ENCODE results near the gene GALNT13.

The GALNT13 gene

DNA sequence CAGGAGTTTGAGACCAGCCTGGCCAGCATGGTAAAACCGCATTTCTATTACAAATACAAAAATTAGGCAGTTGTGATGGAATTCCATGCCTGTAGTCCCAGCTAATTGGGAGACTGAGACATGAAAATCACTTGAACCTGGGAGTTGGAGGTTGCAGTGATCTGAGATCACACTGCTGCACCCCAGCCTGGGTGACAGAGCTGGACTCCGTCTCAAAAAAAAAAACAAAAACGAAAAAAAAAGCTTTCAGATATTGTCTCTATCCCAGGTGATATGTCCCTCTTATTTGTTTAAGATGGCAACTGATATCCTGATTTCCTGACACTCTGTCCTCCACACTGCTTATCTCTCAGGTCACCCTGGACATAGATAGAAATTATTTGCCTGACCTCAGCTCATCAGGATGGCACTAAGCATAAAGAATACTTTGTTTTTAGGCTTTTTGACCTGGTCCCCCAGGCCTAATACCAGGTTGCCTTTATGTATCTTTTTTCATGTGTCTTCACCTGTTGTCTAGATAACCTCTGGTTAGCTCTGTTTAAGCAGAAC lies 531.6 kb downstream of the GALNT13 start:
- DNase-seq (ENCODE audit: insufficient read length, low spot score) (no peak), FAIRE-seq (no peak)
- TF ChIP-seq, protein P1, sequence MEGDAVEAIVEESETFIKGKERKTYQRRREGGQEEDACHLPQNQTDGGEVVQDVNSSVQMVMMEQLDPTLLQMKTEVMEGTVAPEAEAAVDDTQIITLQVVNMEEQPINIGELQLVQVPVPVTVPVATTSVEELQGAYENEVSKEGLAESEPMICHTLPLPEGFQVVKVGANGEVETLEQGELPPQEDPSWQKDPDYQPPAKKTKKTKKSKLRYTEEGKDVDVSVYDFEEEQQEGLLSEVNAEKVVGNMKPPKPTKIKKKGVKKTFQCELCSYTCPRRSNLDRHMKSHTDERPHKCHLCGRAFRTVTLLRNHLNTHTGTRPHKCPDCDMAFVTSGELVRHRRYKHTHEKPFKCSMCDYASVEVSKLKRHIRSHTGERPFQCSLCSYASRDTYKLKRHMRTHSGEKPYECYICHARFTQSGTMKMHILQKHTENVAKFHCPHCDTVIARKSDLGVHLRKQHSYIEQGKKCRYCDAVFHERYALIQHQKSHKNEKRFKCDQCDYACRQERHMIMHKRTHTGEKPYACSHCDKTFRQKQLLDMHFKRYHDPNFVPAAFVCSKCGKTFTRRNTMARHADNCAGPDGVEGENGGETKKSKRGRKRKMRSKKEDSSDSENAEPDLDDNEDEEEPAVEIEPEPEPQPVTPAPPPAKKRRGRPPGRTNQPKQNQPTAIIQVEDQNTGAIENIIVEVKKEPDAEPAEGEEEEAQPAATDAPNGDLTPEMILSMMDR (IDR thresholded peaks at IDR 0.05; ENCODE audit: insufficient read depth, missing control alignments) = no peak

DNA sequence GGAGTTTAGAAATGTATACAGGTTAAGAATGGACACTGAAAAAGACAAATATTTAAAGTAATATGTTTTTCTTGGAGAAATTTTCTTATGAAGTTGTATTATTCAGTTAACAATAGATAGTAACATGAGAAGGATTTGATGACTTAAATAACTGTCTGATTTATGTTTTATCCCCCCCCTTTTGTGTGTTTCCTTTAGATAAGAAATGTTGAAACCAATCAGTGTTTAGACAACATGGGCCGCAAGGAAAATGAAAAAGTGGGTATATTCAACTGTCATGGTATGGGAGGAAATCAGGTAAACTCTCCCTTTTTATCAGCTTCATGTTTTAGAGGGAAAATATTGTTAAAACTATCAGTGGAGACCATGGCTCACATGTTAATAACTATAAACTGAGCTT lies 537.1 kb downstream of the GALNT13 start:
- no peak for DNase-seq (ENCODE audit: insufficient read length, low spot score)
- TF ChIP-seq, protein P1 (IDR thresholded peaks at IDR 0.05; ENCODE audit: insufficient read depth, missing control alignments) = no peak
- no peak for FAIRE-seq

DNA sequence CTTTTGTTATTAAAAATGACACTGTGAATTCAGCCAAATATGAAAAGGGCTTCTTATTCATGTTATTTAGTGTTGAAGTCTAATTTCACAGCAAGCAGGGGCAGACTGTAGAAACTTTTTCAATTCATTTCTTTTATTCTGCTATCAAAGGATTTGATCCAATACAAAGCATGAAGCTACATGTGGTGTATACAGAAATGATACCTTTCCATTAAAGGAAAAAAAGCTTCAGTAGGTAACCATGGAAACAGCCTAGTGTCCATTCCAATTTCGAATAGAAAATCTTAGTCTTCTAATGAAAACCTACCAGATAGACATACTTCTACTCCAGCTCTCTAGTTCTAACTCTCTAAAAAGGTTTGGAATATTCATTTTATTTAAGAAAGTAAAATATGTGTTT lies 550.5 kb downstream of the GALNT13 start:
- FAIRE-seq (no peak), DNase-seq (ENCODE audit: insufficient read length, low spot score) (no peak)
- TF ChIP-seq, protein P1 (IDR thresholded peaks at IDR 0.05; ENCODE audit: insufficient read depth, missing control alignments) = no peak

DNA sequence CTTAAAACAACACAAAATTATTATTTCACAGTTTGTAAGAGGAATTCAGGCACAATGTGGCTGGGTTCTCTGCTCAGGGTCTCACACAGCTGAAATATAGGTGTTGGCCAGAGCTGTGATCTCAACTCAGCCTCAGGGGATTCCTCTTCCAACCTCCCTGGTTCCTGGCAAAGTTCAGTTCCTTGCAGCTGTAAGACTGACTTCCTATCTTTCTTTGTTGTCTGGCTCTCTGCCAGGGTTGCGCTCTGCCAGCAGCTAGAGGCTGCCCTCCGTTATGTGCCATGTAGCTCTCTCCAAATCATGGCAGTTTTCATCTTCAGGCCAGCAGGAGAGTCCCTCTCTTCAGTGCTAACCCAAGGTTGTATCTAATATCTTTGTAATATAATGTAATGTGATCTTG lies 554.3 kb downstream of the GALNT13 start:
- DNase-seq (ENCODE audit: insufficient read length, low spot score) = no peak
- FAIRE-seq = no peak
- TF ChIP-seq, protein P1 (IDR thresholded peaks at IDR 0.05; ENCODE audit: insufficient read depth, missing control alignments) = no peak

DNA sequence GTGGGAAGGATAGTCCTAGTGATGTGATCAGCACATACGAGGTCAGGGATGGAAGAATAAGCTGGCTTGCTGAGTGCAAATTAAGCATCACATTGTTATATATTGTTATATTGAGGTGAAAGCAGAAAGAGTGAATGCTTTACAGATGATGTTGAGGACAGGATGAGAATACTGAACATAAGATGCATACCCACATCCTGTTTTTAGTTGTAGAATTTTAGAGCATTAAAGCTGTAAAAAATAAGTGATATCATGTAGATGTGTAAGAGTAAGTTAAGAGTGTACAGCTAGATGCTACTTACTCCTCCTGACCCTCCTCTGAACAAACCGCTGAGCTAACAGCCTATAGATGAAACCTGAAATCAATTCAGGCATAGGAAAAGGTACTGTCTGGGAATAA lies 555.7 kb downstream of the GALNT13 start:
- FAIRE-seq (no peak), DNase-seq (ENCODE audit: insufficient read length, low spot score) (no peak)
- TF ChIP-seq, protein P1 (IDR thresholded peaks at IDR 0.05; ENCODE audit: insufficient read depth, missing control alignments) = no peak

DNA sequence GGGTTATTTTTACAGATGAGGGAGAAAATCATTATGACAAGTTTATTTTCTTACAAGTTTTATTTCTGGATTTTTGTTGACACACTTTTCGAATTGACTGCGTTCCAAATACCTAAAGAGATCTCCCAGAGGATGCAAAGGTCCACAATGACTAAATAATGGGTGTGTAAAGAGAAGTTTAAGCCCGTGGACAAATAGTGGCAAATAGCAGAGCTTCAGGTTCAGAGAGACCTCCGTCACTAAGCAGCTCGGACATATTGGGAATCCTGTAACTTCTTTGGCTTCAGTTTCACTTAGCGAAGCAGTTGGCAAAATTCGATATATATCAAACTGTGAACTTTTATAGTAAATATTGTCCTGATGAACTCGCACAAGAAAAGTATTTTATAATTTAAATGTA lies 556.3 kb downstream of the GALNT13 start:
- FAIRE-seq = no peak
- TF ChIP-seq, protein P1 (IDR thresholded peaks at IDR 0.05; ENCODE audit: insufficient read depth, missing control alignments) = no peak

DNA sequence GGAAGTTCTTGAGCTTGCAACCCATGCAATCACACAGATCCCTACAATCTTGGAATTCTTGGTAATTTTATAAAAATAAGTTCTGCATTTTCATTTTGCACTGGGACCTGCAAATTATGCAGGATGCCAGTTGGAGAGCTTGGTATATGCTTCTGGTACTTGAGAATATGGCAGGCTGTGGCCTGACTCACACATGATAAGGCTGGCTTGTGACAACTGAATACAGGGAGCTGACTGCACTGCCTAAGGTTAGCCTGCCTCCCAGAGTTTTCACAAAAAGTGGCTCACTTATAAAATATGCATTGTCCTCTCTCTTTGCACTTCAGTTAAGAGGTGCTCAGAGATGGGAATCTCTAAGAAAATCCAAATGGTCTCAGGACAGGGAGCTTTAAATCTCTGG lies 561.3 kb downstream of the GALNT13 start:
- FAIRE-seq (no peak), DNase-seq (ENCODE audit: insufficient read length, low spot score) (no peak)
- TF ChIP-seq, protein P1 (IDR thresholded peaks at IDR 0.05; ENCODE audit: insufficient read depth, missing control alignments) = no peak

More for the DNA sequence above, 556.3 kb downstream of the GALNT13 start:
- no peak for DNase-seq (ENCODE audit: insufficient read length, low spot score)
